GM08714 (cell line): Measurements from ENCODE around the gene ZNF618.

Source experiments
- H3K4me3 ChIP-seq: fragments of 200-500 bp; sonication (Bioruptor generic); 2 replicates; pipeline ENCODE4 v1.5.1; 2014; ENCODE audit warnings: mild to moderate bottlenecking, low read length, inconsistent platforms
- ZNF274 ChIP-seq: IDR thresholded peaks from 2 replicates; pipeline ENCODE4 v1.6.1; 2012; ENCODE audit warnings: mild to moderate bottlenecking, low read depth, low read length

The ZNF618 gene

GRCh38 chr9:113876151-113876992, at the start of gene ZNF618:
Gene ZNF618, plus strand, starts transcription at chr9:113876309. Its CDS starts 72 bp downstream, at chr9:113876381.
- H3K4me3 ChIP-seq, result peak within 1 kb of the TSS; percentile 89
- TF ChIP-seq ZNF274, result no peak

- TF ChIP-seq ZNF274, result no peak
- no peak overlapping the region for H3K4me3 ChIP-seq
Observed at GRCh38 chr9:113828221-113828620, 47.9 kb upstream of the ZNF618 start.

GRCh38 chr9:113837334-113837733, 38.8 kb upstream of the ZNF618 start:
- no peak overlapping the region for H3K4me3 ChIP-seq
- no peak for TF ChIP-seq ZNF274

- no peak overlapping the region for H3K4me3 ChIP-seq
- TF ChIP-seq ZNF274, result no peak
Observed at GRCh38 chr9:113842086-113842485, 34.0 kb upstream of the ZNF618 start.

- no peak overlapping the region for H3K4me3 ChIP-seq
- no peak for TF ChIP-seq ZNF274
Observed at GRCh38 chr9:113844466-113844865, 31.6 kb upstream of the ZNF618 start.

- no peak overlapping the region for H3K4me3 ChIP-seq
- TF ChIP-seq ZNF274, result no peak
Observed at GRCh38 chr9:113851359-113851758, 24.8 kb upstream of the ZNF618 start.

- no peak overlapping the region for H3K4me3 ChIP-seq
- TF ChIP-seq ZNF274, result no peak
Observed at GRCh38 chr9:113851873-113852272, 24.2 kb upstream of the ZNF618 start.

GRCh38 chr9:113853333-113853732, 22.8 kb upstream of the ZNF618 start:
- TF ChIP-seq ZNF274, result no peak
- H3K4me3 ChIP-seq, result no peak overlapping the region

- no peak for TF ChIP-seq ZNF274
- H3K4me3 ChIP-seq, result no peak overlapping the region
Observed at GRCh38 chr9:113854310-113854709, 21.8 kb upstream of the ZNF618 start.

- no peak overlapping the region for H3K4me3 ChIP-seq
- TF ChIP-seq ZNF274, result no peak
Observed at GRCh38 chr9:113857875-113858274, 18.2 kb upstream of the ZNF618 start.

- no peak overlapping the region for H3K4me3 ChIP-seq
- no peak for TF ChIP-seq ZNF274
Observed at GRCh38 chr9:113858282-113858681, 17.8 kb upstream of the ZNF618 start.

GRCh38 chr9:113863345-113863744, 12.8 kb upstream of the ZNF618 start:
- no peak for TF ChIP-seq ZNF274
- H3K4me3 ChIP-seq, result no peak overlapping the region

GRCh38 chr9:113868501-113868900, 7.6 kb upstream of the ZNF618 start:
- TF ChIP-seq ZNF274, result no peak

GRCh38 chr9:113872485-113873143, 3.5 kb upstream of the ZNF618 start:
- H3K4me3 ChIP-seq, result no peak overlapping the region

More at GRCh38 chr9:113868501-113868900, 7.6 kb upstream of the ZNF618 start:
- H3K4me3 ChIP-seq, result no peak overlapping the region

GRCh38 chr9:113873446-113873845, 2.7 kb upstream of the ZNF618 start:
- TF ChIP-seq ZNF274, result no peak
- no peak overlapping the region for H3K4me3 ChIP-seq

More at GRCh38 chr9:113872485-113873143, 3.5 kb upstream of the ZNF618 start:
- no peak for TF ChIP-seq ZNF274

- no peak for TF ChIP-seq ZNF274
- H3K4me3 ChIP-seq, result no peak overlapping the region
Observed at GRCh38 chr9:113873926-113874325, 2.2 kb upstream of the ZNF618 start.
